GM19043 (cell line): ENCODE data around the gene ACTL7A.
"Not testable (repeated sequence)": the region's sequence is repeated elsewhere in the genome, so short reads cannot be mapped to it uniquely, and the experiment has no call there.

Experiments
- ATAC-seq: cut with Tn5 transposase; IDR thresholded peaks from one replicate; pipeline ENCODE4 v1.9.1; 2021; ENCODE audit warnings: low read depth; ENCODE audit not compliant: unreplicated experiment

The ACTL7A gene

GRCh38 chr9:108874058-108874788 lies 12.2 kb downstream of the ACTL7A start:
- ATAC-seq, result no peak

DNA sequence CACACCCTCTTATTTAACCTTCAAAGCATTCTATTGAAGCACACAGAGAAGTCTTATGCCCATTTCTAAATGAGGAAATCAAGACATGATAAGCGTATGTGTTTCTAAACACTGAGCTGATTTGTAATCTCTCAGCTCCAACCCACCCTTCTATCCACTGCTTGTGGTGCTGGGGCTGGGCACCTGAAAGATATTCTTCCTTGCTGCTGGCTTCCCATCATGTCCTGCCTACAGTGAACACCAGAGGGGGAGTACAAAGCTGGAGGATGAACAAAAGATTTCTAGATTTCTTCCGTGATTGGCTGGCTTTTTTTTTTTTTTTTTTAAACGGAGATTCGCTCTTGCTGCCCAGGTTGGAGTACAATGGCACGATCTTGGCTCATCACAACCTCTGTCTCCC lies 14.4 kb downstream of the ACTL7A start:
- no peak for ATAC-seq

DNA sequence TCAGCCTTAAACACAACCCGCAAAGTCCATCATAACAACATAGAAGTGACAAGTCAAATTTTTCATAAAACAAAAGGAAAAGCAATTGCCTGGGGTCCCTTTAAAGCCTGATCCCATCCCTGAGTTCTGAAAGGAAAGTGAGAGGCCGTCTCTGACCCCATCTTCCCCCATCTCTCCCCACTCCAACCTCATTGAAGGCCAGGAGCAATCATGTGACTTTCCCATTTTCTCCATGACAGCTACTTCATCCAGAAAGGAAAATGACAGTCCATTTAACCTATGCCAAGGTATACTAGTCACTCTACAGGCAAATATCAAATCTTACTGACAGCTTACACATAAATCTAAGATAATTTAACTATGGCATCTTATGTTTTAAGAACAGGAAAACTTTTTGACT lies 15.5 kb downstream of the ACTL7A start:
- no peak for ATAC-seq

- ATAC-seq, result no peak
Measured at GRCh38 chr9:108880738-108881316, 18.8 kb downstream of the ACTL7A start.

- no peak for ATAC-seq
Measured at GRCh38 chr9:108882052-108882888, 20.2 kb downstream of the ACTL7A start.

- no peak for ATAC-seq
Measured at GRCh38 chr9:108883085-108883484, 21.0 kb downstream of the ACTL7A start.

- ATAC-seq, result no peak
Measured at GRCh38 chr9:108884701-108885100, 22.6 kb downstream of the ACTL7A start.

- ATAC-seq, result peak; percentile 99
Measured at GRCh38 chr9:108885643-108886348, 23.7 kb downstream of the ACTL7A start.

GRCh38 chr9:108886594-108887271 lies 24.7 kb downstream of the ACTL7A start:
- not testable (repeated sequence) for ATAC-seq

DNA sequence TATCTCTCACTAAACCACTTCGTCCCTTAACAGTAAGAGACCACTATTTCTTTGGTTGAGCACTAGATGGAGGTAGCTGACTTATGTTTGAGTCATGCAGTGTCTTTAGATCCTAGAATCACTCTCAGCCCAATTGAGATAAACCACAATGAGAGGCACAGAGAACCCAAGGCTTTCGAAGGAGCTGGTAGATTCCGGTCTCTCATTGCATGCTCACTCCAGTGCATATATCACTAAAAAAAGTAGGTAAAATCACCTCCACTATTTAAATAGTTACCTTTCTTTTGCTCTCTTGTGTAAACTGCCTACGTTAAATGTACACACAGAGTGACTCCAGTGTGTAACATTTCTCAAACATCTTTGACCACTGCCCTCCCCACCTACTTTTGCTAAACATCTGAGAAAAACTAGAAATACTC lies 27.6 kb downstream of the ACTL7A start:
- ATAC-seq, result no peak

GRCh38 chr9:108894225-108894997 lies 32.3 kb downstream of the ACTL7A start:
- ATAC-seq, result no peak

DNA sequence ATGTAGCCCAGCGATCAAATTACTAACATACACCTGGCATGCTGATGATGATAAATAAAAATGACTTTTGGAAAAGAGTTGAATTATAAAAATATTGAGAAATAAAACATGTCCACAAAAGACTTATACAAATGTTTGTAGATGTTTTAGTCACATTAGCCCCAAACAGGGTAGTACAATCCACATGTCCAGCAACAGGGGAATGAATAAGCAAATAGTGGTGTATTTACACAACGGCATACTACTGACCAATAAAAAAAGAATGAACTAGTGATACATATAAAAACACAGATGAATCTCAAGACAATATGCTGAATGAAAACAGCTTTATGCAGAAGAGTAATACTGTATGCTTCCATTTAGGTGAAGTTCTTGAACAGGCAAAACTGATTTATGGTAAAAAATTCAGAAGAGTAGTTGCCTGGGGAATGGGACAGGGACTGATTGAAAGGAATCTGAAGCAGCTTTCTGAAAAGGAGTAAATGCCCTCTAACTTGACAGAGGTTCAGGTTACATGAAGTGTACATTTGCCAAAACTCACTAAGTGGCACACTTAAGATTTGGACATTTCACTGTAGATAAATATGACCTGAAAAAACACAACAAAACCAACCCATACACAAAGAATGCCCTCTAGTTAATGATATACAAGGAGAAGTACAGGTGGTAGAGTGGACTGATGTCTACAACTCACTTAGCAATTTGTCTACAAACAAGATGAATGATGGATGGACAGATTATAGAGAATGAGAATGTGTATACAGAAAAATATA lies 35.4 kb downstream of the ACTL7A start:
- no peak for ATAC-seq

DNA sequence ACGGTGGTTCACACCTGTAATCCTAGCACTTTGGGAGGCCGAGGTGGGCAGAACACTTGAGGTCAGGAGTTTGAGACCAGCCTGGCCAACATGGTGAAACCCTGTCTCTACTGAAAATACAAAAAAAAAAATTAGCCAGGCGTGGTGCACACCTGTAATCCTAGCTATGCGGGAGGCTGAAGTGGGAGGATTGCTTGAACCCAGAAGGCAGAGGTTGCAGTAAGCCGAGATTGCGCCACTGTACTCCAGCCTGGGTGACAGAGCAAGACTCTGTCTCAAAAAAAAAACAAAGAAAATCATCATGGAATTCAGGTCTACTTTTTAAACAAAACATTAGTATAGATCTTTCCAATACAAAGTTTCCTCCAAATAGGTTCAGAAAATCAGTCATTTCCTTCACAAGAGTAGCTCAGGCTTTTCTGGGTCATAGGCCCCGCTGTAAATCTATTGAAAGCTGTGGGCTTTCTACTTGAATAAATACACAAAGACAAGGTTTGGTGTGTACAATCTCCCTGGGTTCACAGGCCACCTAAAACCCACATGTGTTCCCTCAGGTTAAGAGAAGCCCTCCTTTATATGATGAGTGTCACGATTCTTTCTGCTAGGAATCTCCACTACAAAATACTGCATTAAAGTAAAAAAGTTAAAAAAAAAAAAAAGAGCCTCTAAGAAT lies 37.1 kb downstream of the ACTL7A start:
- ATAC-seq, result not testable (repeated sequence)

DNA sequence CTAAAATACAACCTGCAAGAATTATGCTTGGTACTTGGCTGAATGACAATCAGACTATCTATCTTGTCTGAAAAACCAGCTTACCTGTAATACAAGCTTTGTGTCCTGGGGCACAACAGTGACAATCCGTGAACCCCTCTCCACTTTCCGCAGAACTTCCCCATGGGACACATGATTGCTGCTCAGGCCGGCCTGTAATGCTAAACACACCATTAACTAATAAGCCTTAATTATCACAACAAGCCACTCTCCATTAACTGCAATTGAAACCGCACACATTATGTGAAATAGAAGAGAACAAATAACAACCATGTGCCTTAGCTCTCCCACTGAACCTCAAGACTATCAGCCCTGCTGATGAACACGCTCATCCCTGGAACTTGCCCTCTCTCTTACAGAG lies 38.1 kb downstream of the ACTL7A start:
- no peak for ATAC-seq

- ATAC-seq, result no peak
Measured at GRCh38 chr9:108903420-108904103, 41.5 kb downstream of the ACTL7A start.

GRCh38 chr9:108904161-108904560 lies 42.1 kb downstream of the ACTL7A start:
- no peak for ATAC-seq

DNA sequence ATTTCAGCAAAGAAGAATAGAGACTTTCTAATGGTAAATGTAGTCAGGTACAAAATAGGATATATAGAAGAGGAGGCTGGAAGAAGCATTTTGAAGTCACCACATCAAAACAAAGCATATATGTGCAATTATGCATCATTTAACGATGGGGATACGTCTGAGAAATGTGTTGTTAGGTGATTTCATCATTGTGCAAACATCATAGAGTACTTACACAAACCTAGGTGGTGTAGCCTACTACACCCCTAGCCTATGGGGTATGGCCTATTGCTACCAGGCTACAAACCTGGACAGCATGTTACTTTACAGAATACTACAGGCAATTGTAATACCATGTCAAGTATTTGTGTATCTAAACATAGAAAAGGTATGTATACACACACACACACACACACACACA lies 43.4 kb downstream of the ACTL7A start:
- no peak for ATAC-seq

- no peak for ATAC-seq
Measured at GRCh38 chr9:108910402-108910801, 48.3 kb downstream of the ACTL7A start.
